Fibroblast of skin of left quadriceps (primary cell): ENCODE measurements around the gene MSRB2.
"Not testable (repeated sequence)": the region's sequence is repeated elsewhere in the genome, so short reads cannot be mapped to it uniquely, and the experiment has no call there.

Experiments
- DNase-seq, 2 experiments: peaks; one replicate each; pipeline ENCODE4 v3.0.0-alpha.2; 2013; ENCODE audit warnings: low read depth in 2 of 2

Gene MSRB2

GRCh38 chr10:23070092-23070912, 25.1 kb upstream of the MSRB2 start:
- not testable (repeated sequence) for DNase-seq

- DNase-seq, result no peak
These were observed 24.5 kb upstream of the MSRB2 start for GRCh38 chr10:23070913-23071218.

- not testable (repeated sequence) for DNase-seq
These were observed 22.8 kb upstream of the MSRB2 start for GRCh38 chr10:23072593-23072992.

- no peak for DNase-seq
These were observed 21.9 kb upstream of the MSRB2 start for GRCh38 chr10:23073527-23073926.

GRCh38 chr10:23075672-23076071, 19.7 kb upstream of the MSRB2 start:
- no peak for DNase-seq

GRCh38 chr10:23078114-23078513, 17.3 kb upstream of the MSRB2 start:
- DNase-seq, result no peak

GRCh38 chr10:23079700-23080099, 15.7 kb upstream of the MSRB2 start:
- no peak for DNase-seq

GRCh38 chr10:23080262-23080661, 15.1 kb upstream of the MSRB2 start:
- DNase-seq, result no peak

- no peak for DNase-seq
These were observed 14.1 kb upstream of the MSRB2 start for GRCh38 chr10:23081221-23081750.

GRCh38 chr10:23081891-23082290, 13.5 kb upstream of the MSRB2 start:
- no peak for DNase-seq

GRCh38 chr10:23088609-23089008, 6.8 kb upstream of the MSRB2 start:
- DNase-seq, result peak; percentile 57 to 59

GRCh38 chr10:23094786-23095403, 484 bp upstream of the MSRB2 start:
- DNase-seq, result peak in 1 of 2 experiments; percentile 72

GRCh38 chr10:23095966-23096801, 805 bp downstream of the MSRB2 start:
- peak in 1 of 2 experiments; percentile 31 for DNase-seq

- DNase-seq, result peak; percentile 91
These were observed 1.6 kb downstream of the MSRB2 start for GRCh38 chr10:23096802-23097549.

GRCh38 chr10:23099079-23099478, 3.7 kb downstream of the MSRB2 start:
- no peak for DNase-seq

GRCh38 chr10:23099816-23100215, 4.4 kb downstream of the MSRB2 start:
- DNase-seq, result no peak

- no peak for DNase-seq
These were observed 5.1 kb downstream of the MSRB2 start for GRCh38 chr10:23100331-23101030.

- DNase-seq, result no peak
These were observed 11.1 kb downstream of the MSRB2 start for GRCh38 chr10:23106331-23107072.

GRCh38 chr10:23110722-23111516, 15.5 kb downstream of the MSRB2 start:
- no peak for DNase-seq
